ENCODE results near the gene LSAMP.
A peak's percentile ranks its signal among the peaks of the same experiment; 100 is the strongest.

Gene LSAMP

DNA sequence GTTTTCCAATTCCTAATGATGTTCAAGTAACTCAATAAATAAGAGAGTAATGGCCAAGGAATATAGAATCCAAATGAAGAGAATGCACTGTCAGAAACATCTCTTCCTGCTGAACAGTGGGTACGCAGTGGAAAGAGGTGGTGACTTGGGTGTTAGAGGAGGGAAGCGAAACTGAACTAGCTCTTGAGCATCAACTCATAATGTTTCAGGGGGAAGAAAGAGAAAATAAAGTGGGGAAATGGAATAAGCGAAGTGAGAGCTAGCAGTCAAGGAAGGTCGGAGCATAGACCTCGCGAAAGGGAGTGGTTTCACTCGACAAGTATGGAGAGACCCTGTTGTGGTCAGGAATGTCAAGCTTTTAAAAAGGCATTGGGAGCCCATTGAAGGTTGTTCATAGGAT, 512.5 kb downstream of the LSAMP start:
- no peak overlapping the region for H3K4me3 Mint-ChIP-seq

DNA sequence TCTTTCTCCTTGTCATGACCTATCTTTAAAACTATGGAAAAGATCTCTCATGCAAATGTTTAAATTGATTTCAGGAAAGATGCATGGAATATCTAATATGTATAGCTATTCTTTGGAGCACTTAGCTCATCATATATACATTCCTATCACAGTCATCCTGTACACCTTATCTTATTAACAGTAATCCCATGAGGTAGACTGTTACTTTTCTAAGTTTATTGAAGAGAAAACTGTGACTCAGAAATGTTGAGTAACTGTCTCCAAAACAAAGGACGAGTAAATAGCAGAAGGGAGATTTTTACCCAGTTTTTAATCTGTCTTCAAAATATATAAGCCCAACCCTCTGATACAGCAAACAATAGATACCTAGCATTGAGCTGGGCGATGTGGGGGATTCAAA, 513.7 kb downstream of the LSAMP start:
- Mint-ChIP-seq H3K4me3 (no peak overlapping the region), H3K4me1 (peaks cover 8% of the 10 kb centered on the region), H3K36me3 (no peaks in the 10 kb centered on the region), H3K27ac (no peak overlapping the region), H3K9me3 (peaks cover 6% of the 10 kb centered on the region), H3K27me3 (peaks cover 33% of the 10 kb centered on the region)
- no peak for ATAC-seq

More for the DNA sequence above, 512.5 kb downstream of the LSAMP start:
- Mint-ChIP-seq H3K9me3 (peaks cover 6% of the 10 kb centered on the region), H3K4me1 (peaks cover 8% of the 10 kb centered on the region), H3K27me3 (peaks cover 21% of the 10 kb centered on the region), H3K36me3 (no peaks in the 10 kb centered on the region), H3K27ac (no peak overlapping the region)
- ATAC-seq = peak; percentile 34

DNA sequence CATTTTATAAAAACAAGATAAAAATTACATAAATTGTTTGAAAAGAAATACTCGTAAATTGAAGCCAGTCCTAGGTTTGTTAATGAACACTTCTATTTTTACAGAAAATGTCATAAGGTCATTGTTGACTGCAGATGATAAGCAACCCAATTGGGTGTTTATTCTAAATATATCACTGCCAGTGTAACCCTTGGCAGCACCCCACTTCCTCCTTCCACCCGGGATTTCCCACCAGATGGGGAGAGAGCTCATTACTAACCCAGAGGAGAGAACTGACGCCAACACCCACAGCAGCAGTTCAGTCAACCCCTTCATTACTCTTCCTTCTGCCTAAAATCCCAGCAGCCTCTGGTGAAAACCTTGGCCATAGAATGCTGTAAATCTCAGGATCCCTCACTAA, 514.4 kb downstream of the LSAMP start:
- Mint-ChIP-seq H3K27ac (no peak overlapping the region), H3K4me3 (no peak overlapping the region), H3K4me1 (peaks cover 8% of the 10 kb centered on the region), H3K36me3 (no peaks in the 10 kb centered on the region), H3K9me3 (peaks cover 6% of the 10 kb centered on the region), H3K27me3 (peaks cover 33% of the 10 kb centered on the region)
- ATAC-seq = no peak

DNA sequence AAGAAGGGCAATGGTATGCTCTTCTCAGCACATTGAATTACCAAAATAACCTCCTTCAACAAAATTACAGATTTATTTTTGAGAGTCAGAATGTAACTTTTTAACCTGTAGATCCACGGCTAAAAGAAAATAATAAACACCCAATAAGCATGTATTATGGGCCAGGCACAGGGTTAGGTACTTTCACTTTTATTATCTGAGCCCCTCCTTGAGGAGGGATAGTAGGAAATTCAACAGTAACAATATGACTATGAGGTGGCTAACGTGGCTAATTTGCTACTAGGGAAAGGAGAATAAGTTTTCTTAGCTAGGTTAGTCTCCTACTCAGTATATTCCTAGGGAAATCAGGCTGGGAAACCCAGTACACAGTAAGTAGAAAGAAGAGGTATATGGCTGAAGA, 515.1 kb downstream of the LSAMP start:
- H3K4me1 Mint-ChIP-seq = peaks cover 8% of the 10 kb centered on the region
- H3K27ac Mint-ChIP-seq = no peak overlapping the region
- ATAC-seq = no peak
- no peak overlapping the region for H3K4me3 Mint-ChIP-seq
- no peaks in the 10 kb centered on the region for H3K36me3 Mint-ChIP-seq
- H3K9me3 Mint-ChIP-seq = peaks cover 6% of the 10 kb centered on the region
- peaks cover 31% of the 10 kb centered on the region for H3K27me3 Mint-ChIP-seq

DNA sequence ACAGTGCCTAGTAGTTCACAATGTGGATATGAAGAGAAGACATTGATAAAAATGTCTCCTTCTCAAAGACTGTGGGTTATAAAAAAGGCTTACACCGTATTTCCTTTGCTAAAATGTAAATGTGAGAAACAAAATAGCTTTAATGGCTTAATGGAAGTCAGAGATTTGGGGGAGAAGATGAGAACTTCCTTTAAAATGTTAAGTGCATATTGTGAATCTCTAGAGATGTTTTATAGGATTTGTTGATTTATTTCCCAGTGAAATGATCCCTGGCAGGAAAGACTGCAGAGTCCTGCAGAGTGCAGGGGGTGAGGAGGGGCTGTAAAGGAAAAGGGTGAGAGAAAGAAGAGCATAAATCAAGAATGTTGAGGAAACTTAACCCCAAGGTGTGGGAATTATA, 516.9 kb downstream of the LSAMP start:
- H3K27me3 Mint-ChIP-seq = peaks cover 24% of the 10 kb centered on the region
- no peaks in the 10 kb centered on the region for H3K36me3 Mint-ChIP-seq
- H3K9me3 Mint-ChIP-seq = peaks cover 9% of the 10 kb centered on the region
- no peak for ATAC-seq
- H3K4me3 Mint-ChIP-seq = no peak overlapping the region
- no peak overlapping the region for H3K27ac Mint-ChIP-seq
- H3K4me1 Mint-ChIP-seq = peaks cover 8% of the 10 kb centered on the region

DNA sequence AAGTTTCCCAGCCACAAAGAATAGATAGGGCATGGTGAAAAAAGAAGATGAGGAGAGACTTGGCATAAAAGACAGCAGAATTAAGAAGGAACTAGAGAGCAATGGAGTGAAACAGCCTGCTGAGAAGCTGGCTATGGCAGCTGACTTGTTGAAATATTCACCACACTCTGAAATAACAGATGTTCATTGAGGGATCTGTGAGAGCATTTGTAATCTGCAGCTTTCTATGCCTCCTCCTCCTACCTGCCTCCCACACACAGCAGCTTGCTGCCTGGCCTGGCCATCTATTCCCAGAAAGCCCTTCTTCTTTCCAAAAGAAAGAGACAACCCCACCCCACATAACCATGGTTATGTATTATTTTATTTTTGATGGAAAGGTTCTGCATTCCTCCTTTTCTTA, 518.1 kb downstream of the LSAMP start:
- peaks cover 24% of the 10 kb centered on the region for H3K27me3 Mint-ChIP-seq
- peaks cover 3% of the 10 kb centered on the region for H3K9me3 Mint-ChIP-seq
- no peaks in the 10 kb centered on the region for H3K4me1 Mint-ChIP-seq
- no peaks in the 10 kb centered on the region for H3K36me3 Mint-ChIP-seq
- no peak overlapping the region for H3K27ac Mint-ChIP-seq
- ATAC-seq = no peak
- H3K4me3 Mint-ChIP-seq = no peak overlapping the region

DNA sequence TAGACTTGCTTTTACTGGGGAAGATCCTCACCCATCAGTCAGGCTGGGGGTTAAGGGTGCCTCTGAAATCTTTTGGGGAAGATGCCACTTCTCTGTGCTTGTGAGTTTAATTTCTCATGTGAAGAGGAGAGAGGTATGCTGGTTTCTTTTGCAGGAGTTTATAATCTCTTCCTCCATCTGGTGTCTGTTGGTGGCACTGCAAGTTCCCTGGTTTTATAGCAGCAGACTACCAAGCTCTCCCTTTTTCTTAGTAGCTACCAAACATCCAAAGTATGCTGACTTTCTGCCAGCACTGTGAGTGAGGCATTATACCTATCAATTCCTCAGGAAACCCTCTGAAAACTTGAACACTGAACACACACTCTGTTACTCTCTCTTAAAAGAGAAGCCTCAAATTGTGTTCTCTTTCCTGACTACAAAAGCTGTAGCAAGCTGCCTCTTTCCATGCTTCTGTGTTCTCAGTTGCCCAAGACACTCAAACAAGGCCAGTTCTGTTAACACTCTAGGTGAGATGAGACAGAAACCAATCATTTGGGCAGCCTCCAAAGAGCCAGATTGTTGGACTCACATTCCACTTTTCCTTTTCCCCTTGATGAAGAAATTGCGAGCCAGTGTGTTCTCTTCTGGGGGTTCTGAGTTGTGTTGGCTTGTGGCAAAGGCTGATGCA, 522.5 kb downstream of the LSAMP start:
- Mint-ChIP-seq H3K4me3 (no peak overlapping the region), H3K36me3 (no peaks in the 10 kb centered on the region), H3K4me1 (no peaks in the 10 kb centered on the region), H3K27ac (no peak overlapping the region), H3K27me3 (peaks cover 12% of the 10 kb centered on the region), H3K9me3 (peaks cover 15% of the 10 kb centered on the region)
- ATAC-seq = no peak

DNA sequence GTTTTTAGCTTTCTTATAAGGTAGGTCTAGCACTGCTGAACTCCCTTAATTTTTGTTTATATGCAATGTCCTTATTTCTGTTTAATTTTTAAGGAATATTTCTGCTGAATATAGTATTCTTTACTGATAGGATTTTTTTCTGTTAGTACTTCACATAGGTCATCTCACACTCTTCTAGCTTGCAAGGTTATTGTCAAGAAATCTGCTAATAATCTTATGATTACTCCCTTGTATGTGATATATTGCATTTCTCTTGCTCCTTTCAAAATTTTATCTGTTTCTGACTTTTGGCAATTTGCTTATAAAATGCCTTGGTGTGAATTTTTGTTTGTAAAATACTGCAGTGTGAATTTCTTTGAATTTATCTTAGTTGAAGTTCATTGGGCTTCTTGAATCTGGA, 523.6 kb downstream of the LSAMP start:
- no peaks in the 10 kb centered on the region for H3K36me3 Mint-ChIP-seq
- no peaks in the 10 kb centered on the region for H3K4me1 Mint-ChIP-seq
- ATAC-seq = no peak
- peaks cover 15% of the 10 kb centered on the region for H3K9me3 Mint-ChIP-seq
- no peak overlapping the region for H3K4me3 Mint-ChIP-seq
- H3K27ac Mint-ChIP-seq = no peak overlapping the region
- H3K27me3 Mint-ChIP-seq = peaks cover 1% of the 10 kb centered on the region

DNA sequence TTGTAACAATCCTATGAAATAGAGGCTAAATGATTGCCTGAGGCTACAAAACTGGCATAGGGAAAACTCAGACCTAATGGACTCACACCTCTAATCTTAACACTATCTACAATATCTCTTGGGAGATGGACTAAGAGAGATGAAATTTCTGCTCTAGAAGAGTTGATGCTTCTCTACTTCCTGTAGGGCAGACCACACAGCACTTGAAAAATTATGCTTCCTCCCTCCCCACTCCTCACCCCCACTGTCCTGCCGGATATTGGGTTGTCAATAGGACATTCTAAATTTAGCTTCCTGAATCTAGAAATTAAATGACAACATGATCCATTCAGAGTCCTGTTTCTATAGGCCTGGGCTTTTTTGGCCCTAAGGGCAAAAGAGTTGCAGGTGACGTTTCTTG, 526.4 kb downstream of the LSAMP start:
- Mint-ChIP-seq H3K9me3 (peaks cover 12% of the 10 kb centered on the region), H3K36me3 (no peaks in the 10 kb centered on the region), H3K27me3 (no peaks in the 10 kb centered on the region), H3K4me3 (no peak overlapping the region), H3K4me1 (no peaks in the 10 kb centered on the region), H3K27ac (no peak overlapping the region)
- ATAC-seq = no peak

DNA sequence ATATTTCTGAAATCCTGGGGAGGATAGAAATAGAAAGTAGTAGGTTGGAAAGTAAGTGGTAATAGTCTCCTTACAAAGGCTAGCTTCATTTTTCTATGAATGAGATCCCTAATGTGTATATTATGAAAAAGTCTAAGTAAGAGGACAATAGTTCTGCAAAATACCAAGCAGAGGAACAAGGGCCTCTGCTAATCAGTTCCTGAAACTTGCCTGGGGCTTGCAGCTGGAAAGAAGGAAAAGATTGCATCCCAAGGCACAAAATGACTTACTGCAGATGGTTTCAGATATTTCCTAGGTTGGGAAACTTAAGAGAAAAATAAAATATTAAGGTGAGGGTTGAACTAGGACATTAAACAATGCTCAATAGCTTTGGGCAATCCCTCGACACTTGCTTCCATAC, 528.4 kb downstream of the LSAMP start:
- ATAC-seq = no peak
- H3K27ac Mint-ChIP-seq = no peak overlapping the region
- H3K9me3 Mint-ChIP-seq = peaks cover 9% of the 10 kb centered on the region
- H3K4me3 Mint-ChIP-seq = no peak overlapping the region
- peaks cover 14% of the 10 kb centered on the region for H3K27me3 Mint-ChIP-seq
- H3K36me3 Mint-ChIP-seq = no peaks in the 10 kb centered on the region
- no peaks in the 10 kb centered on the region for H3K4me1 Mint-ChIP-seq

DNA sequence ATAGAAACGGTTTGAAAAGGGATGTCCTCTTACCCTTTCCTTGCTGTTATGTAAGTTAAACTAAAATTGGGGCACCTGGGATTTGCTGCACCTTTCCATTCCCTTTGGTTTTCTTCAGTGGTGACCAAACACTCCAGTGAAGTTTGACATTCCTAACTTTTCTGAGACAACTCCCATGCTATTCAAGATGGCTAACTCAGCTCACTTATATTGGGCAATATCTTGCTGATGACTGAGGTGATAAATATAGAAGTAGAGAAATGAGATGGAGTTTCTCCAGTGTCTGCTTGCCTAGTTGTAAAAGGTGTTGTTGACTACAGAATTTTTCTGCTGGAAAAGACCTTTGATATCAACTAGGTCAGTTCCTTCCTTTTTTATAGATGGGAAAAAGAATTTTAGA, 530.2 kb downstream of the LSAMP start:
- H3K4me3 Mint-ChIP-seq = no peak overlapping the region
- no peaks in the 10 kb centered on the region for H3K4me1 Mint-ChIP-seq
- H3K36me3 Mint-ChIP-seq = no peaks in the 10 kb centered on the region
- H3K27ac Mint-ChIP-seq = no peak overlapping the region
- no peaks in the 10 kb centered on the region for H3K9me3 Mint-ChIP-seq
- no peak for ATAC-seq
- H3K27me3 Mint-ChIP-seq = peaks cover 16% of the 10 kb centered on the region

DNA sequence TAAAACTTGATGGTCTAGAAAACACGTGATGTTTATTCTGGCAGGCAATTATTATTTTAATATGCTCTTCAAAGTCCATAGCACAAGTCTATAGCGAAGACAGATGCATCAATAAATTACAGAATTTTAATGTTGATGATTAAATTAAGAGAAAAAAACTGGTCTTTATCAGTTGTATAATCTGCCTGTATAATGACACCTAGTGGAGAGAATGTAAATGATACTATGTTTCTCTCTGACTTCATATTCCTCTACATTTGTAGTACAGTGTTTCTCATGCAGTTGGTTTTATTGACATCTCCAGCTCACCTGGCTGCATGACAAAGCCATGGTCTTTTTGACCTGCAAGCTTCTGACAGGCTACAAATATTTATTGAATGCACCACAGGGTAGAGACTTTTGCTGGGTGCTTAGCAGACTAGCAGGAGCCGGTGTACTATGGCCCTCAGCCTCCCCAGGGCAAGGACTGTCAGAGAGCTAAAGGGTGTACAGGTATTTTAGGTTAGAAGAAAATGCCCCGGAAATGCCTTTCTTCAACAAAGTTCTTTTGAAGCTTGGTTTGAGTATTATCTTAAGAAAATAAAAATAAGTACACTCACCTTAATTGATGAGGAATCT, 532.1 kb downstream of the LSAMP start:
- H3K27ac Mint-ChIP-seq = no peak overlapping the region
- no peaks in the 10 kb centered on the region for H3K36me3 Mint-ChIP-seq
- H3K27me3 Mint-ChIP-seq = peaks cover 16% of the 10 kb centered on the region
- H3K9me3 Mint-ChIP-seq = no peaks in the 10 kb centered on the region
- no peak overlapping the region for H3K4me3 Mint-ChIP-seq
- no peak for ATAC-seq
- H3K4me1 Mint-ChIP-seq = no peaks in the 10 kb centered on the region

DNA sequence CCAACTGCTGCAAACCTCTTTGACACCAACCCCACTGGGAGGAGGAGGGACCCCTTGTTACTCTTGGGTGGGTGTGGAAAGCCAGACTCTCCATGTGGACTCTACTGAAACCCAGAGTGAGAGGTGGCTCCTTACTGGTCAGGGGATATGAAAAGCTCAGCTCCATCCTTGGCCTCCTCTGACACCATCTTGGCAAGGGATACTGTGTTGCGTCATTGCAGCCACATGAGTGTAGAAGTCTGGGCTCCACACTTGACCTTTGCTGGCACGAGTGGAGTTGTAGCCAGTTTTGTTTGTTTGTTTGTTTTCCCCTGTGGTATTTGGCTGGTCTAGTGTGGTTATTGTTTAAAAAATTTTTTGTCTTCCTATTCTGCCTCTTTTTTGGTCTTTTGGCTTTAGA, 532.9 kb downstream of the LSAMP start:
- no peaks in the 10 kb centered on the region for H3K4me1 Mint-ChIP-seq
- no peak overlapping the region for H3K27ac Mint-ChIP-seq
- no peak for ATAC-seq
- H3K4me3 Mint-ChIP-seq = no peak overlapping the region
- H3K36me3 Mint-ChIP-seq = no peaks in the 10 kb centered on the region
- H3K9me3 Mint-ChIP-seq = no peaks in the 10 kb centered on the region
- peaks cover 16% of the 10 kb centered on the region for H3K27me3 Mint-ChIP-seq

DNA sequence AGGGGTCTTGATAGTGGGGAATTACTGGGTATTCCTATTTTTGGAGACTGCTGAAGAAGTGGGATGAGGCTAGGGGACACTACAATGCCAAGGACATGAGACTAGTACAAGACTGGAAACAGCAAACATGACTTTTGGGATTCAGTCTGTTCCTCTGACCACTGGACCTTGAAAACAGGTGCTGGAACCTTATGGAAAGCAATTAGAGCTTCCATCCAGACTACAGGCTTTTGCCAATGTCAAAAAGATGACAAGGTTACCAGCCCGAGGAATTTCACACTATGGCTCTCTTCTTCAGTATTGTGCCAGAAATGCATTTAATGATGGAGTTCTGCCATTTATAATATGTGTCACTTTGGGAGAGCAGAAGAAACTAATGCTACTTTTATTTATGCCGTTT, 539.4 kb downstream of the LSAMP start:
- H3K9me3 Mint-ChIP-seq = no peaks in the 10 kb centered on the region
- ATAC-seq = no peak
- H3K36me3 Mint-ChIP-seq = no peaks in the 10 kb centered on the region
- H3K4me1 Mint-ChIP-seq = no peaks in the 10 kb centered on the region
- H3K27me3 Mint-ChIP-seq = peaks cover 19% of the 10 kb centered on the region
- no peak overlapping the region for H3K4me3 Mint-ChIP-seq
- H3K27ac Mint-ChIP-seq = no peak overlapping the region

DNA sequence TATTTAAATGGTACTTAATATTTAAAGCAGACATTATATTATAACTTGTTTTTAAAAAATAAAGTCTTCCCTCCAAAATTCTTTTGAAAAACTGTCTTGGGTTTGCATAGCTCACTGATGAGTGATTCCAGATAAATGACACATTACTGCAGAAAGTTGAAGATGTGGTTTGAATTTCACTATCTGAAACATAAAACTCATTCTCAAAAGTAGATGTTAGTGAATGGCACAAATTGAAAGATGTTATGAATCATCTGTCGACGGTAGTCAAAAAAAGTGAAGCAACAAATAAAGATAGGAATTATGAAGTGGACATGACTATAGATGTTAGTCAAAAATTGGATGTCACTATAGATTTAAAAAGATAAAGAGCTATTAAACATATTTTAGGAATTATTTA, 541.4 kb downstream of the LSAMP start:
- Mint-ChIP-seq H3K4me3 (no peak overlapping the region), H3K27ac (no peak overlapping the region), H3K9me3 (no peaks in the 10 kb centered on the region), H3K36me3 (no peaks in the 10 kb centered on the region), H3K4me1 (no peaks in the 10 kb centered on the region), H3K27me3 (peaks cover 19% of the 10 kb centered on the region)
- no peak for ATAC-seq

DNA sequence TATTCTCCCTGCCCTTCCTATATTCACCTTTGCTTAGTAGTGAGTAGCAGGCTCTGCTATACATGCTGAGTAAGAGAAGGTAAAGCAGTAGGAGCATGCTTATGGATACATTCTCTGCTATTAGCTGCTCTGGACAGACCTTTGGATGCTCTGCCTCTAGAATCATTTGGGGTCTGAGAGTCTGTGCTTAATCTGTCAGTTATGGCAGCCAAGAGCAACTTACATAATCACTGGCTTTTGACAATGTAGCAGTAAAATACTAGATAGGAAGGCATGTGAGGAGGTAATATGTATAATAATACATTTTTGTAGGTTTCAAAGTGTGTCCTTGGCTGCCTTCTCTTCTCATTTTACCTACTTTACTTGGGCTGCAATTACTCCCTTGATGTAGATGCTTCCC, 544.3 kb downstream of the LSAMP start:
- Mint-ChIP-seq H3K27ac (no peak overlapping the region), H3K4me1 (no peaks in the 10 kb centered on the region), H3K36me3 (no peaks in the 10 kb centered on the region), H3K9me3 (no peaks in the 10 kb centered on the region), H3K27me3 (peaks cover 19% of the 10 kb centered on the region), H3K4me3 (no peak overlapping the region)
- no peak for ATAC-seq
